Measurements from ENCODE around the gene PAPPA2.
"Not testable (repeated sequence)": the region's sequence is repeated elsewhere in the genome, so short reads cannot be mapped to it uniquely, and the experiment has no call there.

PAPPA2 gene

GRCh38 chr1:176756817-176757216 lies 293.8 kb downstream of the PAPPA2 start:
- not testable (repeated sequence) for H3K36me3 Mint-ChIP-seq (ENCODE audit: insufficient read depth); ATAC-seq (replicated peaks); H3K9me3 Mint-ChIP-seq; H3K27me3 Mint-ChIP-seq; H3K27ac Mint-ChIP-seq; H3K4me3 Mint-ChIP-seq; H3K4me1 Mint-ChIP-seq (ENCODE audit: low read depth in 2 of 2); DNase-seq

- no peaks in the 10 kb centered on the region for H3K4me1 Mint-ChIP-seq (ENCODE audit: low read depth in 2 of 2)
- ATAC-seq (replicated peaks), result no peak
- H3K36me3 Mint-ChIP-seq (ENCODE audit: insufficient read depth), result no peaks in the 10 kb centered on the region
- no peak overlapping the region for H3K4me3 Mint-ChIP-seq
- peaks cover 0 to 6% of the 10 kb centered on the region in 2 donors for H3K9me3 Mint-ChIP-seq
- peaks cover 0 to 9% of the 10 kb centered on the region in 2 donors for H3K27me3 Mint-ChIP-seq
- no peak for DNase-seq
- H3K27ac Mint-ChIP-seq, result no peak overlapping the region
Observed at GRCh38 chr1:176765608-176766007, 302.6 kb downstream of the PAPPA2 start.

GRCh38 chr1:176766779-176767178 lies 303.8 kb downstream of the PAPPA2 start:
- ATAC-seq (replicated peaks) (no peak), DNase-seq (no peak)
- no peaks in the 10 kb centered on the region for H3K4me1 Mint-ChIP-seq (ENCODE audit: low read depth in 2 of 2)
- no peaks in the 10 kb centered on the region for H3K36me3 Mint-ChIP-seq (ENCODE audit: insufficient read depth)
- H3K27ac Mint-ChIP-seq, result no peak overlapping the region
- H3K27me3 Mint-ChIP-seq, result peaks cover 0 to 9% of the 10 kb centered on the region in 2 donors
- peaks cover 0 to 6% of the 10 kb centered on the region in 2 donors for H3K9me3 Mint-ChIP-seq
- no peak overlapping the region for H3K4me3 Mint-ChIP-seq

GRCh38 chr1:176767714-176768136 lies 304.8 kb downstream of the PAPPA2 start:
- H3K27ac Mint-ChIP-seq, result no peak overlapping the region
- H3K27me3 Mint-ChIP-seq, result peaks cover 0 to 9% of the 10 kb centered on the region in 2 donors
- H3K4me3 Mint-ChIP-seq, result no peak overlapping the region
- ATAC-seq (replicated peaks), result no peak
- H3K36me3 Mint-ChIP-seq (ENCODE audit: insufficient read depth), result no peaks in the 10 kb centered on the region
- H3K4me1 Mint-ChIP-seq (ENCODE audit: low read depth in 2 of 2), result no peaks in the 10 kb centered on the region
- no peak for DNase-seq
- H3K9me3 Mint-ChIP-seq, result peaks cover 0 to 6% of the 10 kb centered on the region in 2 donors

- DNase-seq, result no peak
- H3K36me3 Mint-ChIP-seq (ENCODE audit: insufficient read depth), result no peaks in the 10 kb centered on the region
- no peak overlapping the region for H3K27ac Mint-ChIP-seq
- H3K9me3 Mint-ChIP-seq, result peaks cover 0 to 6% of the 10 kb centered on the region in 2 donors
- ATAC-seq (replicated peaks), result no peak
- no peaks in the 10 kb centered on the region for H3K4me1 Mint-ChIP-seq (ENCODE audit: low read depth in 2 of 2)
- H3K27me3 Mint-ChIP-seq, result peaks cover 0 to 9% of the 10 kb centered on the region in 2 donors
- no peak overlapping the region for H3K4me3 Mint-ChIP-seq
Observed at GRCh38 chr1:176768532-176768931, 305.6 kb downstream of the PAPPA2 start.

GRCh38 chr1:176770066-176770465 lies 307.1 kb downstream of the PAPPA2 start:
- H3K9me3 Mint-ChIP-seq, result peaks cover 5 to 6% of the 10 kb centered on the region in 2 donors
- no peak for DNase-seq
- H3K36me3 Mint-ChIP-seq (ENCODE audit: insufficient read depth), result no peaks in the 10 kb centered on the region
- ATAC-seq (replicated peaks), result no peak
- H3K27me3 Mint-ChIP-seq, result peaks cover 0 to 9% of the 10 kb centered on the region in 2 donors
- no peak overlapping the region for H3K4me3 Mint-ChIP-seq
- H3K4me1 Mint-ChIP-seq (ENCODE audit: low read depth in 2 of 2), result no peaks in the 10 kb centered on the region
- H3K27ac Mint-ChIP-seq, result no peak overlapping the region

GRCh38 chr1:176773038-176773437 lies 310.1 kb downstream of the PAPPA2 start:
- H3K4me1 Mint-ChIP-seq (ENCODE audit: low read depth in 2 of 2), result no peaks in the 10 kb centered on the region
- H3K27me3 Mint-ChIP-seq, result peaks cover 0 to 9% of the 10 kb centered on the region in 2 donors
- ATAC-seq (replicated peaks) (no peak), DNase-seq (no peak)
- no peak overlapping the region for H3K27ac Mint-ChIP-seq
- H3K4me3 Mint-ChIP-seq, result no peak overlapping the region
- H3K9me3 Mint-ChIP-seq, result peaks cover 5 to 6% of the 10 kb centered on the region in 2 donors
- H3K36me3 Mint-ChIP-seq (ENCODE audit: insufficient read depth), result no peaks in the 10 kb centered on the region

GRCh38 chr1:176774224-176774623 lies 311.2 kb downstream of the PAPPA2 start:
- Mint-ChIP-seq H3K36me3 (ENCODE audit: insufficient read depth) (no peaks in the 10 kb centered on the region), H3K27ac (no peak overlapping the region), H3K27me3 (peaks cover 0 to under 1% of the 10 kb centered on the region in 2 donors), H3K9me3 (peaks cover 1 to 5% of the 10 kb centered on the region in 2 donors), H3K4me1 (ENCODE audit: low read depth in 2 of 2) (no peaks in the 10 kb centered on the region), H3K4me3 (no peak overlapping the region)
- no peak for ATAC-seq (replicated peaks)
- DNase-seq, result no peak

GRCh38 chr1:176775378-176775777 lies 312.4 kb downstream of the PAPPA2 start:
- DNase-seq (no peak), ATAC-seq (replicated peaks) (no peak)
- Mint-ChIP-seq H3K4me1 (ENCODE audit: low read depth in 2 of 2) (no peaks in the 10 kb centered on the region), H3K4me3 (no peak overlapping the region), H3K27me3 (no peaks in the 10 kb centered on the region), H3K9me3 (peaks cover 1 to 5% of the 10 kb centered on the region in 2 donors), H3K27ac (no peak overlapping the region), H3K36me3 (ENCODE audit: insufficient read depth) (no peaks in the 10 kb centered on the region)

- Mint-ChIP-seq H3K9me3 (peaks cover 0 to 5% of the 10 kb centered on the region in 2 donors), H3K4me3 (no peak overlapping the region), H3K27me3 (peaks cover 0 to 4% of the 10 kb centered on the region in 2 donors)
Observed at GRCh38 chr1:176775996-176776395, 313.0 kb downstream of the PAPPA2 start.

GRCh38 chr1:176778056-176778455 lies 315.1 kb downstream of the PAPPA2 start:
- Mint-ChIP-seq H3K36me3 (ENCODE audit: insufficient read depth) (no peaks in the 10 kb centered on the region), H3K27ac (no peak overlapping the region), H3K4me3 (no peak overlapping the region), H3K27me3 (peaks cover 0 to 4% of the 10 kb centered on the region in 2 donors), H3K9me3 (peaks cover 0 to 5% of the 10 kb centered on the region in 2 donors), H3K4me1 (ENCODE audit: low read depth in 2 of 2) (no peaks in the 10 kb centered on the region)
- no peak for DNase-seq
- no peak for ATAC-seq (replicated peaks)

More at GRCh38 chr1:176775996-176776395, 313.0 kb downstream of the PAPPA2 start:
- DNase-seq, result no peak
- no peak for ATAC-seq (replicated peaks)
- Mint-ChIP-seq H3K4me1 (ENCODE audit: low read depth in 2 of 2) (no peaks in the 10 kb centered on the region), H3K27ac (no peak overlapping the region), H3K36me3 (ENCODE audit: insufficient read depth) (no peaks in the 10 kb centered on the region)

- Mint-ChIP-seq H3K27ac (no peak overlapping the region), H3K4me3 (no peak overlapping the region), H3K4me1 (ENCODE audit: low read depth in 2 of 2) (no peaks in the 10 kb centered on the region), H3K27me3 (peaks cover 0 to 4% of the 10 kb centered on the region in 2 donors), H3K36me3 (ENCODE audit: insufficient read depth) (no peaks in the 10 kb centered on the region), H3K9me3 (peaks cover 0 to 1% of the 10 kb centered on the region in 2 donors)
- ATAC-seq (replicated peaks) (no peak), DNase-seq (no peak)
Observed at GRCh38 chr1:176779992-176780328, 317.0 kb downstream of the PAPPA2 start.

GRCh38 chr1:176783309-176783708 lies 320.3 kb downstream of the PAPPA2 start:
- H3K27ac Mint-ChIP-seq, result no peak overlapping the region
- no peak overlapping the region for H3K4me3 Mint-ChIP-seq
- H3K9me3 Mint-ChIP-seq, result peaks cover 0 to 3% of the 10 kb centered on the region in 2 donors
- H3K36me3 Mint-ChIP-seq (ENCODE audit: insufficient read depth), result no peaks in the 10 kb centered on the region
- ATAC-seq (replicated peaks), result no peak
- H3K4me1 Mint-ChIP-seq (ENCODE audit: low read depth in 2 of 2), result no peaks in the 10 kb centered on the region
- H3K27me3 Mint-ChIP-seq, result peaks cover 0 to 4% of the 10 kb centered on the region in 2 donors
- DNase-seq, result no peak

GRCh38 chr1:176785056-176785455 lies 322.1 kb downstream of the PAPPA2 start:
- DNase-seq (no peak), ATAC-seq (replicated peaks) (no peak)
- Mint-ChIP-seq H3K27ac (no peak overlapping the region), H3K36me3 (ENCODE audit: insufficient read depth) (no peaks in the 10 kb centered on the region), H3K27me3 (peaks cover 0 to 4% of the 10 kb centered on the region in 2 donors), H3K9me3 (peaks cover 0 to 3% of the 10 kb centered on the region in 2 donors), H3K4me1 (ENCODE audit: low read depth in 2 of 2) (no peaks in the 10 kb centered on the region), H3K4me3 (no peak overlapping the region)

GRCh38 chr1:176785791-176786190 lies 322.8 kb downstream of the PAPPA2 start:
- no peak for DNase-seq

More at GRCh38 chr1:176785791-176786190, 322.8 kb downstream of the PAPPA2 start:
- Mint-ChIP-seq H3K9me3 (peaks cover 0 to 3% of the 10 kb centered on the region in 2 donors), H3K36me3 (ENCODE audit: insufficient read depth) (no peaks in the 10 kb centered on the region), H3K27ac (no peak overlapping the region), H3K27me3 (peaks cover 0 to 2% of the 10 kb centered on the region in 2 donors), H3K4me1 (ENCODE audit: low read depth in 2 of 2) (no peaks in the 10 kb centered on the region), H3K4me3 (no peak overlapping the region)
- no peak for ATAC-seq (replicated peaks)
